Measurements from ENCODE around the gene OST4.

DNA sequence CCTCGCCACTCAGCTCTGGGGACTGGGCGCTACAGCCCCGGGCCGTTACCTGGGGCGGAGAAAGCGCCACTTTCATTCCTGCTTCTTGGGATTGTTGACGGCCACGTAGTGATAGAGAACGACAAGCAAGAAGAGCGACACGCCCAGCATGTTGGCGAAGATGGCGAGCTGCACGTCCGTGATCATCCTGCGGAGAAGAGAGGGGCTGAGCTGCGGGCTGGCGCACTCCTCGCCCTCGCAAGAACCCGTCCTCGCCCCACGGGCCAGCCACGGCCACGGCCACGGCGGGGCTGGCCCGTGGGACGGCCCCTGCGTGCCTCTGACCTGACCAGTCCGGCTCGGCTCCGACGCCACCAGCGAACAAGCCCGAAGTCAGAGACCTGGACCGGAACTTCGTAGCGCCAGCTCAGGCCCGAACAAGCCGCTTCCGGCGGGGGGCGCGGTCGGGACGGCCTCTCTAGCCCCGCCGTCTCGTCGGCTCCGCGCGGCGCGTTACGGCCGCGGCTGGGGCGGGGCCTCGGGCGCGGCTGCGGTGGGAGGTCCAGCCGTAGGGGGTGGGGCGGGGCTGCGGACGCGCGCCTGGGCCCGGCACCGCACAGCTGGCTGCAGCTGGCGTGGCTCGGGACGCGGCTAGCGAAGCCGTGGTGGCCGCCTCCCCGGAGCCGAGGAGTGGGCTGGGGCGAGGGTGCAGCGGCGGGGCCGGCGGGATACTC, at the start of gene OST4:
- TF ChIP-seq, protein P1, sequence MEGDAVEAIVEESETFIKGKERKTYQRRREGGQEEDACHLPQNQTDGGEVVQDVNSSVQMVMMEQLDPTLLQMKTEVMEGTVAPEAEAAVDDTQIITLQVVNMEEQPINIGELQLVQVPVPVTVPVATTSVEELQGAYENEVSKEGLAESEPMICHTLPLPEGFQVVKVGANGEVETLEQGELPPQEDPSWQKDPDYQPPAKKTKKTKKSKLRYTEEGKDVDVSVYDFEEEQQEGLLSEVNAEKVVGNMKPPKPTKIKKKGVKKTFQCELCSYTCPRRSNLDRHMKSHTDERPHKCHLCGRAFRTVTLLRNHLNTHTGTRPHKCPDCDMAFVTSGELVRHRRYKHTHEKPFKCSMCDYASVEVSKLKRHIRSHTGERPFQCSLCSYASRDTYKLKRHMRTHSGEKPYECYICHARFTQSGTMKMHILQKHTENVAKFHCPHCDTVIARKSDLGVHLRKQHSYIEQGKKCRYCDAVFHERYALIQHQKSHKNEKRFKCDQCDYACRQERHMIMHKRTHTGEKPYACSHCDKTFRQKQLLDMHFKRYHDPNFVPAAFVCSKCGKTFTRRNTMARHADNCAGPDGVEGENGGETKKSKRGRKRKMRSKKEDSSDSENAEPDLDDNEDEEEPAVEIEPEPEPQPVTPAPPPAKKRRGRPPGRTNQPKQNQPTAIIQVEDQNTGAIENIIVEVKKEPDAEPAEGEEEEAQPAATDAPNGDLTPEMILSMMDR (IDR thresholded peaks at IDR 0.05; ENCODE audit: insufficient read depth, low read depth, low read length): no peak
- TF ChIP-seq EZH2 (IDR thresholded peaks at IDR 0.05; ENCODE audit: insufficient read depth, low read length): no peak

Data from astrocyte (in vitro differentiated cells and primary cell).